HEK293 (cell line): ENCODE data around the gene MSMO1.
A peak's percentile ranks its signal among the peaks of the same experiment; 100 is the strongest.

Source experiments
- OVOL3 ChIP-seq: fragments of 450-650 bp; formaldehyde crosslinking; IDR thresholded peaks from 2 replicates; pipeline ENCODE4 v1.5.1; 2016; ENCODE audit warnings: missing biosample characterization, missing genetic modification characterization
- ZBTB17 ChIP-seq: fragments of 450-650 bp; formaldehyde crosslinking; IDR thresholded peaks from 2 replicates; pipeline ENCODE4 v1.5.1; 2016; ENCODE audit warnings: missing biosample characterization, missing genetic modification characterization
- TF ChIP-seq, protein P1 (sequence below): fragments of 450-650 bp; formaldehyde crosslinking; IDR thresholded peaks from 2 replicates; pipeline ENCODE4 v1.5.1; 2016; ENCODE audit warnings: missing biosample characterization, missing genetic modification characterization
- TF ChIP-seq, protein P2 (sequence below): fragments of 450-650 bp; formaldehyde crosslinking; IDR thresholded peaks from 2 replicates; pipeline ENCODE4 v1.5.1; 2017; ENCODE audit warnings: missing biosample characterization, missing genetic modification characterization

DNA sequence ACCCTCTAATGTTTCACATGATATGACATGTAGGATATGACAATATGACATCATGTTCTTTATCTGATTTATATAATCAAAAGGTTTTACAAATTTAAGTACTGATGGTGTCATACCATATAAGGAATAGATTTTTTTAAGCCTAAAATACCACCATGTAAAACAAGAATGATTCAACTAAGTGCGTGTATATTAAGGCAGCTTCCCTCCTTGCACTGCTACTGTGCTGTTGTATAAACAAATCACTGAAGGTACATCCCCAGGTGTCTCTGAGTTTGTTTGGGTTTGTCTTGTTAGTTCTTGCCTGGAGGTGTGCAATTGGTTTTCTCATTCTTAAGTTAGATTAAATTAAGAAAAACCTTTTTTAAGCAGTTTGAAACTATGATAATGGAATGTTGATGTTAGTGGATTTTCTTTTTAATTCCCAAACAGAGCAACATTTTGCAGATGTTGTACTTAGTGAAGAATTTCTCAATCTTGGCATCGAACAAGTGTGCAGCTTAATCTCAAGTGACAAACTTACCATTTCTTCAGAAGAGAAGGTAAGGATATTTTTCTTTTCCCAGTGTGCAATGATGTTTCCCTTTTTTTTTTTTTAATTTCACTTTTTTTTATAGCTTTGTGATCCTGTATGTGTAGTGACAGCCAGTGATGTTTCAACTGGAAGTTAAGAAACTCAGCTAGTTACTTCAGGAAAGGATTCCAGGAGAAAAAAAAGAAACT, 33.4 kb upstream of the MSMO1 start:
- no peak for TF ChIP-seq ZBTB17 (tag by site-specific recombination)
- TF ChIP-seq OVOL3 (tag by site-specific recombination) = no peak
- TF ChIP-seq, protein P1, sequence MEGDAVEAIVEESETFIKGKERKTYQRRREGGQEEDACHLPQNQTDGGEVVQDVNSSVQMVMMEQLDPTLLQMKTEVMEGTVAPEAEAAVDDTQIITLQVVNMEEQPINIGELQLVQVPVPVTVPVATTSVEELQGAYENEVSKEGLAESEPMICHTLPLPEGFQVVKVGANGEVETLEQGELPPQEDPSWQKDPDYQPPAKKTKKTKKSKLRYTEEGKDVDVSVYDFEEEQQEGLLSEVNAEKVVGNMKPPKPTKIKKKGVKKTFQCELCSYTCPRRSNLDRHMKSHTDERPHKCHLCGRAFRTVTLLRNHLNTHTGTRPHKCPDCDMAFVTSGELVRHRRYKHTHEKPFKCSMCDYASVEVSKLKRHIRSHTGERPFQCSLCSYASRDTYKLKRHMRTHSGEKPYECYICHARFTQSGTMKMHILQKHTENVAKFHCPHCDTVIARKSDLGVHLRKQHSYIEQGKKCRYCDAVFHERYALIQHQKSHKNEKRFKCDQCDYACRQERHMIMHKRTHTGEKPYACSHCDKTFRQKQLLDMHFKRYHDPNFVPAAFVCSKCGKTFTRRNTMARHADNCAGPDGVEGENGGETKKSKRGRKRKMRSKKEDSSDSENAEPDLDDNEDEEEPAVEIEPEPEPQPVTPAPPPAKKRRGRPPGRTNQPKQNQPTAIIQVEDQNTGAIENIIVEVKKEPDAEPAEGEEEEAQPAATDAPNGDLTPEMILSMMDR (tag by site-specific recombination) = no peak
- TF ChIP-seq, protein P2, sequence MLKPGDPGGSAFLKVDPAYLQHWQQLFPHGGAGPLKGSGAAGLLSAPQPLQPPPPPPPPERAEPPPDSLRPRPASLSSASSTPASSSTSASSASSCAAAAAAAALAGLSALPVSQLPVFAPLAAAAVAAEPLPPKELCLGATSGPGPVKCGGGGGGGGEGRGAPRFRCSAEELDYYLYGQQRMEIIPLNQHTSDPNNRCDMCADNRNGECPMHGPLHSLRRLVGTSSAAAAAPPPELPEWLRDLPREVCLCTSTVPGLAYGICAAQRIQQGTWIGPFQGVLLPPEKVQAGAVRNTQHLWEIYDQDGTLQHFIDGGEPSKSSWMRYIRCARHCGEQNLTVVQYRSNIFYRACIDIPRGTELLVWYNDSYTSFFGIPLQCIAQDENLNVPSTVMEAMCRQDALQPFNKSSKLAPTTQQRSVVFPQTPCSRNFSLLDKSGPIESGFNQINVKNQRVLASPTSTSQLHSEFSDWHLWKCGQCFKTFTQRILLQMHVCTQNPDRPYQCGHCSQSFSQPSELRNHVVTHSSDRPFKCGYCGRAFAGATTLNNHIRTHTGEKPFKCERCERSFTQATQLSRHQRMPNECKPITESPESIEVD = peak; percentile 23; the same call in 1 of the 2 replicates
